T-cell (primary cell): ENCODE results near the gene CACNA1A. TPM values are rescaled to one million over a fixed set of nuclear protein-coding genes. Genes with fewer than 3 reads are reported as not detected.

ENCODE experiments used
- ATAC-seq, 4 experiments: fragments of 200-7000 bp in 3 of 4; fragments of 150-1000 bp in 1 of 4; cut with Tn5 transposase; replicated peaks in 1 of 4; 1 replicate in 3 of 4; 2 replicates in 1 of 4; pipeline ENCODE4 v1.10.0; 2021; ENCODE audit warnings: moderate library complexity in 3 of 4, mild to moderate bottlenecking in 2 of 4, moderate number of reproducible peaks in 1 of 4
- CTCF ChIA-PET, 2 donors: fragments of 300-600 bp; sonication (Branson Sonifier 250); formaldehyde crosslinking; loops; one replicate each; lab custom pipeline; 2022; ENCODE audit warnings: antibody characterized with exemption in 2 of 2; lab: Charles Lee
- POLR2A ChIA-PET, 2 donors: fragments of 300-600 bp; sonication (Branson Sonifier 250); formaldehyde crosslinking; loops; one replicate each; lab custom pipeline; 2022; ENCODE audit warnings: antibody characterized with exemption in 2 of 2; lab: Charles Lee
- DNase-seq, 35 experiments: peaks; one replicate each; pipeline versions ENCODE4 v3.0.0 to v3.0.0-alpha.2; 2013 to 2023
- H3K27ac ChIP-seq: one replicate; pipeline ENCODE4 v1.5.1; 2013; ENCODE audit warnings: low read length
- H3K27me3 ChIP-seq, 2 experiments: replicated peaks in 1 of 2; 1 replicate in 1 of 2; 2 replicates in 1 of 2; pipeline versions ENCODE4 v1.6.1 to v1.7.0; 2013; ENCODE audit warnings: low read length in 1 of 2, mixed read lengths in 1 of 2; ENCODE audit not compliant: control insufficient read depth in 2 of 2, insufficient read depth in 2 of 2; ENCODE audit errors: extremely low read depth in 1 of 2
- H3K36me3 ChIP-seq, 2 donors: 1 replicate in 1 of 2; 2 replicates in 1 of 2; pipeline versions ENCODE4 v1.6.1 to v1.7.0; 2013; ENCODE audit warnings: low read length in 1 of 2; ENCODE audit not compliant: control insufficient read depth in 2 of 2, insufficient read depth in 1 of 2; ENCODE audit errors: extremely low read depth in 1 of 2
- H3K4me1 ChIP-seq, 2 experiments: 1 replicate in 1 of 2; 2 replicates in 1 of 2; pipeline versions ENCODE4 v1.6.1 to v1.7.0; 2013; ENCODE audit warnings: low read length in 2 of 2, mixed read lengths in 1 of 2; ENCODE audit not compliant: insufficient read depth in 2 of 2, control insufficient read depth in 1 of 2; ENCODE audit errors: extremely low read depth in 1 of 2
- H3K4me3 ChIP-seq, 2 donors: 1 replicate in 1 of 2; 2 replicates in 1 of 2; pipeline versions ENCODE4 v1.5.1 to v1.7.0; 2013; ENCODE audit warnings: mild to moderate bottlenecking in 2 of 2, low read length in 1 of 2, moderate library complexity in 1 of 2; ENCODE audit not compliant: control insufficient read depth in 1 of 2; ENCODE audit errors: extremely low read depth in 1 of 2
- H3K9me3 ChIP-seq: 2 replicates; pipeline ENCODE4 v1.7.0; 2013
- H3K27ac Mint-ChIP-seq, 2 donors: one replicate each; pipeline ENCODE4 v1.8.0; 2020 to 2021; ENCODE audit warnings: mild to moderate bottlenecking in 2 of 2, mixed read lengths in 2 of 2
- H3K27me3 Mint-ChIP-seq, 2 donors: one replicate each; pipeline ENCODE4 v1.8.0; 2021 to 2022; ENCODE audit warnings: mixed read lengths in 2 of 2
- H3K36me3 Mint-ChIP-seq: one replicate; pipeline ENCODE4 v1.8.0; 2021; ENCODE audit warnings: mixed read lengths
- H3K4me1 Mint-ChIP-seq, 3 donors: one replicate each; pipeline ENCODE4 v1.8.0; 2020 to 2022; ENCODE audit warnings: mixed read lengths in 3 of 3, mild to moderate bottlenecking in 1 of 3
- H3K4me3 Mint-ChIP-seq, 3 donors: one replicate each; pipeline ENCODE4 v1.8.0; 2020 to 2022; ENCODE audit warnings: mild to moderate bottlenecking in 3 of 3, mixed read lengths in 3 of 3, moderate library complexity in 3 of 3
- H3K9me3 Mint-ChIP-seq, 3 donors: one replicate each; pipeline ENCODE4 v1.8.0; 2020 to 2022; ENCODE audit warnings: mixed read lengths in 3 of 3
- WGBS: methylation state at CpG from one replicate; pipeline ENCODE4 v1.1.5; 2013; ENCODE audit warnings: missing lambda C conversion rate; ENCODE audit not compliant: insufficient coverage; 5-methylcytosine and 5-hydroxymethylcytosine counted together
- total RNA-seq, 35 experiments: library from RNA in 6 of 35; stranded (reverse) in 6 of 35; fragments of 120-200 nt in 1 of 35; gene quantifications; one replicate each; pipeline versions ENCODE4 v1.2.1 to v1.2.4 and lab custom pipeline; 2013 to 2026

Gene CACNA1A
- total RNA-seq, 5 donors from 2014 or later (not counting 1 experiment from before 2014, with no cell fraction given): 0.33 to 0.89 (median 0.51) TPM

DNA sequence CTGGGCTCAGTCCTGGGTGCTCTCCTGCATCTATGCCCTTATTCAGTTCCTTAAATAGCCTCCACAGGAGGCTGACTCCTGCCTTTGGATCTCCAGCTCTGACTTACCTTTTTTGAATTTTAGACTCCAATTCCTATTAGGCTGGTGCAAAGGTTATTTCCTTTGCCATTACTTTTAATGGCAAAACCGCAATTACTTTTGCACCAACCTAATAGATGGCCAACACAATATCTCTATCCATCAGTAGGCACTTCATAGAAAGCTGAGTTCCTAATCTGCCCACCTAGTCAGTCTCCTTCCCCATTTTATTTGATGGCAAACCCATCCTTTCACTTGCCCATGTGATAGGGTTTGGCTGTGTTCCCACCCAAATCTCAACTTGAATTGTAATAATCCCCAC is 95.3 kb downstream of the CACNA1A start:
- H3K4me1 ChIP-seq: no peaks in the 10 kb centered on the region
- CTCF ChIA-PET: interaction anchor here in 1 of 2 donors (0.7 kb wide), 1 partner anchor 884 kb away, joined by 10 read pairs; no protein-coding TSS in a partner anchor
- WGBS: 71% methylated on average over 1 of the region's 1 CpG
- ATAC-seq (no peak), DNase-seq (no peak)
- H3K4me3 Mint-ChIP-seq: no peak overlapping the region
- H3K4me3 ChIP-seq: no peak overlapping the region
- H3K9me3 Mint-ChIP-seq: no peaks in the 10 kb centered on the region
- H3K27ac Mint-ChIP-seq: no peak overlapping the region
- H3K4me1 Mint-ChIP-seq: no peaks in the 10 kb centered on the region
- no peak overlapping the region for H3K27ac ChIP-seq
- H3K27me3 ChIP-seq: peaks cover 0 to 21% of the 10 kb centered on the region in 2 experiments
- peaks cover 25 to 31% of the 10 kb centered on the region in 2 donors for H3K27me3 Mint-ChIP-seq
- no peaks in the 10 kb centered on the region for H3K9me3 ChIP-seq
- no peaks in the 10 kb centered on the region for H3K36me3 ChIP-seq
- POLR2A ChIA-PET: no interaction called here
- H3K36me3 Mint-ChIP-seq: no peaks in the 10 kb centered on the region

DNA sequence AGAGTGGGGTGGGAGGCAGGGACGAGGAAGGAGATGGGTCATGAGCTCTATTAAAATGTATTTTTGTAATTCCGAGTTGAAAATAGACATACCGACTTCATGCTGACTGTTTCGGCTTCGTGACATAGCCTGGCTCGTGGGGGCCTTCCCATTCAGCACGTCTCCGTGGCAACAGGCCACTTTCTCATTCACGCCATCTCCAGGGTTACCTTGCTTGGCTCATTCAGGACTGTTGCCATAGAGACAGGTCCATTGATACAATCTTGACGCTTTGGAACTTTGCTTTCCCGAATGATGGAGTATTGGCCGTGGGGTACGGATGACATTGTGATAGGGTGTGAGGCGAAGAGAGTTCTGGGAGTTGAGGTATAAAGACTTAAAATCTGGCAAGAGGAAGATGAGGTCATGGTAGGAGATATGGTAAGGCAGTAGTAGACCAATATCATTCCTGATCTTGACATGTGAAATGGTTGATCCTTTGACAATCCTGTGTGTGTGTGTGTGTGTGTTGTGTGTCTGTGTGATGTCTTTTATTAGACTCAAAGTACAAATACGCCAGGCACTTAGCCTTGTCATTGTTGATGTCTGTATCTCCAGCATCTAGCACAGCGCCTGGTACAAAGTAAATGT is 97.3 kb downstream of the CACNA1A start:
- H3K27ac ChIP-seq: no peak overlapping the region
- 78% methylated on average over 14 of the region's 16 CpGs for WGBS
- Mint-ChIP-seq H3K4me3 (no peak overlapping the region), H3K27ac (no peak overlapping the region), H3K27me3 (peaks cover 18 to 20% of the 10 kb centered on the region in 2 donors), H3K4me1 (no peaks in the 10 kb centered on the region), H3K36me3 (no peaks in the 10 kb centered on the region), H3K9me3 (no peaks in the 10 kb centered on the region)
- H3K27me3 ChIP-seq: peaks cover 0 to 19% of the 10 kb centered on the region in 2 experiments
- H3K36me3 ChIP-seq: no peaks in the 10 kb centered on the region
- DNase-seq (no peak), ATAC-seq (no peak)
- no peaks in the 10 kb centered on the region for H3K4me1 ChIP-seq
- H3K4me3 ChIP-seq: no peak overlapping the region
- no peaks in the 10 kb centered on the region for H3K9me3 ChIP-seq
- CTCF ChIA-PET: no interaction called here
- POLR2A ChIA-PET: no interaction called here

DNA sequence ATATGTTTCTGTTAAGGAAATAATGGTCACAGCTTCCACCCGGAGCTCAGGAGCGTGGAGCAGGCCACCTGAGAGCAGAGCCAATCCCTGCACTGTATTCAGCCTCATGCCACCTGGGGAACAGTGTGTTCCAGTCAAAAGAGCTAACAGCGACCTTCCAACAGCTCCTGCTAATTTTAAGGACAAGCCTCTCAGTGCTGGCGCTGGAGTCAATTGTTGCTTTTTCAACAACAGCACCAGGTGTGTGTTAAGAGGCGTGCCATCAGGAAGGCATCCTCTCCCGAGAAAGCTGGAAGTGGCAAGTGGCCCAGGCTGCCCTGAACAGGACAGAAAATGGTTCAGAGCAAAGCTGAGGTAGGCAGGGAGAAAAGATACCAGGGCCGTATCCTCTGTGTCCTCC is 102.0 kb downstream of the CACNA1A start:
- CTCF ChIA-PET: interaction anchor here in 1 of 2 donors (0.6 kb wide), 1 partner anchor 25 kb away, joined by 3 read pairs; no protein-coding TSS in a partner anchor
- H3K27ac ChIP-seq: no peak overlapping the region
- no peak overlapping the region for H3K27ac Mint-ChIP-seq
- H3K36me3 Mint-ChIP-seq: no peaks in the 10 kb centered on the region
- H3K4me3 Mint-ChIP-seq: no peak overlapping the region
- peaks cover 8 to 17% of the 10 kb centered on the region in 2 donors for H3K27me3 Mint-ChIP-seq
- DNase-seq (no peak), ATAC-seq (no peak)
- H3K9me3 Mint-ChIP-seq: peaks cover 0 to 13% (median 0%) of the 10 kb centered on the region in 3 donors
- H3K4me1 Mint-ChIP-seq: no peaks in the 10 kb centered on the region
- 49% methylated on average over 3 of the region's 7 CpGs for WGBS
- no peaks in the 10 kb centered on the region for H3K4me1 ChIP-seq
- no peaks in the 10 kb centered on the region for H3K36me3 ChIP-seq
- POLR2A ChIA-PET: no interaction called here
- H3K9me3 ChIP-seq: no peaks in the 10 kb centered on the region
- H3K27me3 ChIP-seq: peaks cover 0 to 31% of the 10 kb centered on the region in 2 experiments
- H3K4me3 ChIP-seq: no peak overlapping the region

DNA sequence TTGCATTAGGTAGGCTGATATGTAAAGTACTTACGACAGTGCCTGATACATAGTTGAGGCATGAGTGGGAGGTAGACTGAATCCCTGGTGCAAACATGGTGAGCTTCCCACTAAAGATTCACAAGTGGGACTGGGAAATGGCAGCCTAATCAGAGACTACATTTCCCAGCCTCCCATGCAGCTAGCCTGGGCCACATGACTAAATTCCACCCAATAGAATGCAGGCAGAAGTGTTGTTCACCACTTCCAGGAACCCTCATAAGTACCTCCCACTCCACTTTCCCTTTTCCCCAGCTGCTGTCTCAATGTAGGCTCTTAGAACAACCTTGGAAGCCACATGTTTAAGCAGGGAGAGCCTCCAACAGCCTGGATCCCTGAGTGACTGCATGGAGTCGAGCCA is 104.9 kb downstream of the CACNA1A start:
- Histone ChIP-seq H3K9me3 (no peaks in the 10 kb centered on the region), H3K36me3 (no peaks in the 10 kb centered on the region), H3K27ac (no peak overlapping the region), H3K4me1 (no peaks in the 10 kb centered on the region), H3K4me3 (no peak overlapping the region), H3K27me3 (peaks cover 2 to 41% of the 10 kb centered on the region in 2 experiments)
- Mint-ChIP-seq H3K27ac (no peak overlapping the region), H3K9me3 (peaks cover 3 to 13% (median 4%) of the 10 kb centered on the region in 3 donors), H3K27me3 (peaks cover 21 to 27% of the 10 kb centered on the region in 2 donors), H3K36me3 (no peaks in the 10 kb centered on the region), H3K4me3 (no peak overlapping the region), H3K4me1 (peaks cover 0 to 5% (median 4%) of the 10 kb centered on the region in 3 donors)
- POLR2A ChIA-PET: no interaction called here
- no peak for ATAC-seq
- 100% methylated on average over 1 of the region's 2 CpGs for WGBS
- no peak for DNase-seq
- CTCF ChIA-PET: interaction anchor here in 1 of 2 donors (0.6 kb wide), 1 partner anchor 253 kb away, joined by 3 read pairs; no protein-coding TSS in a partner anchor

DNA sequence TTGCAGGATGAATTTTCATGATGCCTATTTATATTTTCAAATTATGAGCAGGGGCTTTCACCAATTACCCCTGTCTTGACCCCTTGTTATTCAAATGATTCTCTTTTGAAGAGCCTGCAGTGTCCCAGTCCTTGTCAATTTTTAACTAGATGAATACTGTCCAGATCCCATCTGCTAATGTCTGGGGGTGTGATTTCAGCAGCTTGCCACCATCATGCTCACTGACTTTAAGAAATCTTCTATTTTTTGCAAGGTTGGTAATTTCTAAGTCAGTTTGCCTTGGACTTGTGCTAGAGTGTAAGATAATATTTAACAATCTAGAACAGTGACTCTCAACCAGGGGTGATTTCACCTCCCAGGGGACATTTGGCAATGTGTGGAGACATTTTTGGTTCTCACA is 106.0 kb downstream of the CACNA1A start:
- Histone ChIP-seq H3K9me3 (no peaks in the 10 kb centered on the region), H3K4me1 (no peaks in the 10 kb centered on the region), H3K36me3 (no peaks in the 10 kb centered on the region), H3K4me3 (no peak overlapping the region), H3K27me3 (peaks cover 2 to 44% of the 10 kb centered on the region in 2 experiments), H3K27ac (no peak overlapping the region)
- peaks cover 3 to 13% (median 4%) of the 10 kb centered on the region in 3 donors for H3K9me3 Mint-ChIP-seq
- no peak overlapping the region for H3K4me3 Mint-ChIP-seq
- ChIA-PET CTCF (no interaction called here), POLR2A (no interaction called here)
- H3K27ac Mint-ChIP-seq: no peak overlapping the region
- H3K36me3 Mint-ChIP-seq: no peaks in the 10 kb centered on the region
- ATAC-seq (no peak), DNase-seq (no peak)
- peaks cover 0 to 7% (median 4%) of the 10 kb centered on the region in 3 donors for H3K4me1 Mint-ChIP-seq
- peaks cover 29 to 33% of the 10 kb centered on the region in 2 donors for H3K27me3 Mint-ChIP-seq

DNA sequence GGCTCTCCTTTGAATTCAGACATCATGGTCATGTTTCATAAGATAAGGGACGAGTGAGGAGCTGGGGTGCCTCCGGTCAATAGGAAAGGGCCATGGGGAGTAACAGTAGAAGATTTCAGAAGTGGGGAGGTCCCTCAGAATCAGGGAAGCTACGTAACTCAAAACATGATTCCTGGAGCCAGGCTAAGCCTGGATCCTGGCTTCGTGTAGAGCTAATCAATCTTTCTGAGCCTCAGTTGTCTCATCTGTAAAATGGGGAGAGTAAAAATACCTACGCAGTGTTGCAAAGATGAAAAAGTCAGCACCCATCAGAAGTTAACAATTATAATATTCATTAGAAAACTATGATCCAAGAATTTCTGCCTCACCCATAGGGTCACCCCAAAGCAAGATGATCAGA is 106.5 kb downstream of the CACNA1A start:
- WGBS: 71% methylated on average over 1 of the region's 5 CpGs
- Histone ChIP-seq H3K4me3 (no peak overlapping the region), H3K27me3 (peaks cover 2 to 48% of the 10 kb centered on the region in 2 experiments), H3K36me3 (no peaks in the 10 kb centered on the region), H3K4me1 (no peaks in the 10 kb centered on the region), H3K9me3 (no peaks in the 10 kb centered on the region), H3K27ac (no peak overlapping the region)
- peaks cover 3 to 13% (median 4%) of the 10 kb centered on the region in 3 donors for H3K9me3 Mint-ChIP-seq
- CTCF ChIA-PET: no interaction called here
- H3K4me3 Mint-ChIP-seq: no peak overlapping the region
- H3K27me3 Mint-ChIP-seq: peaks cover 34 to 36% of the 10 kb centered on the region in 2 donors
- DNase-seq (no peak), ATAC-seq (no peak)
- no peaks in the 10 kb centered on the region for H3K36me3 Mint-ChIP-seq
- peaks cover 0 to 7% (median 4%) of the 10 kb centered on the region in 3 donors for H3K4me1 Mint-ChIP-seq
- H3K27ac Mint-ChIP-seq: no peak overlapping the region
- POLR2A ChIA-PET: no interaction called here
